SK-N-MC (cell line): ENCODE data around the gene DAB1.

ENCODE experiments used
- EZH2 ChIP-seq: fragments of 200-600 bp; sonication (generic); IDR thresholded peaks from one replicate; pipeline ENCODE4 v1.6.1; 2017; ENCODE audit warnings: antibody characterized with exemption
- POLR2AphosphoS5 ChIP-seq: IDR thresholded peaks from 2 replicates; pipeline ENCODE4 v1.6.1; 2012; ENCODE audit warnings: mild to moderate bottlenecking, low read depth, low read length, borderline replicate concordance

DNA sequence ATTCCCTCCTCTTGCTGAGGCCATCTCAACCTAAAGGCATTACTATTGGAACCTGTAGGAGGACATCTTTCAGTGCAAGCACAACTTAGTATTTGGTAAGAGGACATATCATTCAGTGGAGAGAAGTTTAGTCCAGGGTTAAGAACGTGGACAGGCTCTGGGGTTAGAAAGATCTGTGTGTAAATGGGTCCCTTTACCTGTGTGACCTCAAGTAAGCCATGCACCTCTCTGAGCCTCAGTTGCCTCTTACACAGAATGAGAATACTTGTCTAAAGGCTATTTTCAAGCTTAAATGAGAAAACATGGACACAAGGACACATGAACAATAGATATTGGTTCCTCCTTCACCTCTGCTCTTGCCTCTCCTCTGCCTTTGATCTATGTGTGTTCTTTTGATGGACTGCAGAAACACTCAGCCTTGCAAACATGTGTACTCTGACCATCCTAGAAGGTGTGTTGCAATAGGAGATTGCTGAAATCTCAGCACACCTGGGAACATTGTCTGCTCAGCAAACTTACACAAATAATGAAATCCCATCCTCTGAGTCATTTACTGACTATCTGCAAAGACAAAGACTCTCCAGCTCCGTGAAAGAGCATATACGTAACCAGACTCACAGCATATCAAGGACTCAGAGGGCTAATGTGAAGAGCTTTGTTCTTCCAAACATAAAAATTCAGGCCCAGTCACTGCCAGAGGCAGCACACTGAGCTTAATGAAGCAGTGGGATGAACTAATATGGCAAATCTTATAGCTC is 143.8 kb downstream of the DAB1 start:
- TF ChIP-seq POLR2AphosphoS5 (no peak), EZH2 (no peak)
